Kidney (tissue), 14 donors: ENCODE data around the gene SIPA1L2. TPM values are rescaled to one million over a fixed set of nuclear protein-coding genes. Genes with fewer than 3 reads are reported as not detected.

ENCODE experiments used
- DNase-seq, 5 donors: peaks; one replicate each; pipeline ENCODE4 v3.0.0-alpha.2; 2013 to 2020
- FAIRE-seq: peaks from 2 replicates; lab custom pipeline; 2012; peaks lifted over from hg19 to GRCh38; lab: Jason Lieb, UNC
- H3K27ac ChIP-seq, 2 donors: one replicate each; pipeline ENCODE4 v1.7.0; 2013; ENCODE audit warnings: low read depth in 2 of 2, low read length in 2 of 2, inconsistent platforms in 1 of 2
- H3K27me3 ChIP-seq: one replicate; pipeline ENCODE4 v1.7.1; 2013; ENCODE audit warnings: low read length, inconsistent platforms; ENCODE audit not compliant: control insufficient read depth, insufficient read depth
- H3K36me3 ChIP-seq, 3 donors: one replicate each; pipeline versions ENCODE4 v1.7.0 to v1.7.1; 2013; ENCODE audit warnings: low read length in 3 of 3, control low read depth in 1 of 3, inconsistent platforms in 1 of 3; ENCODE audit not compliant: insufficient read depth in 3 of 3, control insufficient read depth in 2 of 3
- H3K4me1 ChIP-seq, 3 donors: one replicate each; pipeline versions ENCODE4 v1.7.0 to v1.7.1; 2013; ENCODE audit warnings: low read length in 3 of 3, inconsistent platforms in 1 of 3, low read depth in 1 of 3; ENCODE audit not compliant: control insufficient read depth in 2 of 3, insufficient read depth in 2 of 3
- H3K4me3 ChIP-seq, 3 donors: one replicate each; pipeline versions ENCODE4 v1.7.0 to v1.8.1; 2013; ENCODE audit warnings: low read length in 3 of 3, control low read depth in 1 of 3, inconsistent platforms in 1 of 3
- H3K9ac ChIP-seq, 3 donors: one replicate each; pipeline versions ENCODE4 v1.7.0 to v1.7.1; 2013; ENCODE audit warnings: low read length in 3 of 3, control low read depth in 1 of 3, inconsistent platforms in 1 of 3
- H3K9me3 ChIP-seq, 3 donors: one replicate each; pipeline versions ENCODE4 v1.7.0 to v1.7.1; 2013; ENCODE audit warnings: low read length in 3 of 3, control low read depth in 1 of 3, inconsistent platforms in 1 of 3; ENCODE audit not compliant: control insufficient read depth in 2 of 3, insufficient read depth in 1 of 3
- CTCF ChIP-seq: IDR thresholded peaks from 3 replicates; pipeline ENCODE4 v1.5.1; 2012; ENCODE audit warnings: mild to moderate bottlenecking, moderate library complexity, borderline replicate concordance; ENCODE audit not compliant: insufficient read depth; ENCODE audit errors: extremely low read depth
- intact Hi-C: fragments of 100-400 bp; cut with DNase I; formaldehyde crosslinking; loops from one replicate; pipeline ENCODE4 v1.11.1; 2022
- polyA plus RNA-seq: library from polyadenylated mRNA; stranded (reverse); fragments of 350-450 nt; fragmentation: Illumina TruSeq; extraction: RNeasy Lipid Tissue Mini Kit (QIAGEN cat#74804); gene quantifications from one replicate; pipeline ENCODE4 v1.2.3, GENCODE V29; 2014; ENCODE audit warnings: low read depth, low replicate concordance; ENCODE audit not compliant: insufficient read depth
- total RNA-seq: library from RNA; stranded (reverse); fragmentation: NEBNext Ultra II Directional; extraction: Animal tissue kit (Norgen Biotek cat#: 25700); gene quantifications from one replicate; pipeline ENCODE4 v1.2.1, GENCODE V29; 2021
- donor health status: control.
- donor health status: control.
- donor health status: control.
- donor health status: control.
- donor health status: control.
- donor health status: DM: yes; HTN: yes; CAD: no.
- donor health status: Normal renal cell carcinoma (clear cell type).

The SIPA1L2 gene
- total and polyA plus RNA-seq, 2 donors from 2014 or later: 4.0 to 20.2 TPM

GRCh38 chr1:232600424-232601258, 29.3 kb downstream of the SIPA1L2 start:
- DNase-seq: no peak
- no peak for FAIRE-seq
- Histone ChIP-seq H3K4me3 (no peak overlapping the region), H3K4me1 (peaks cover 0 to 13% (median 0%) of the 10 kb centered on the region in 3 donors), H3K27ac (no peak overlapping the region), H3K27me3 (no peaks in the 10 kb centered on the region), H3K36me3 (no peaks in the 10 kb centered on the region), H3K9ac (no peak overlapping the region), H3K9me3 (no peaks in the 10 kb centered on the region)
- intact Hi-C loops: no loop called here
- no peak for TF ChIP-seq CTCF

DNA sequence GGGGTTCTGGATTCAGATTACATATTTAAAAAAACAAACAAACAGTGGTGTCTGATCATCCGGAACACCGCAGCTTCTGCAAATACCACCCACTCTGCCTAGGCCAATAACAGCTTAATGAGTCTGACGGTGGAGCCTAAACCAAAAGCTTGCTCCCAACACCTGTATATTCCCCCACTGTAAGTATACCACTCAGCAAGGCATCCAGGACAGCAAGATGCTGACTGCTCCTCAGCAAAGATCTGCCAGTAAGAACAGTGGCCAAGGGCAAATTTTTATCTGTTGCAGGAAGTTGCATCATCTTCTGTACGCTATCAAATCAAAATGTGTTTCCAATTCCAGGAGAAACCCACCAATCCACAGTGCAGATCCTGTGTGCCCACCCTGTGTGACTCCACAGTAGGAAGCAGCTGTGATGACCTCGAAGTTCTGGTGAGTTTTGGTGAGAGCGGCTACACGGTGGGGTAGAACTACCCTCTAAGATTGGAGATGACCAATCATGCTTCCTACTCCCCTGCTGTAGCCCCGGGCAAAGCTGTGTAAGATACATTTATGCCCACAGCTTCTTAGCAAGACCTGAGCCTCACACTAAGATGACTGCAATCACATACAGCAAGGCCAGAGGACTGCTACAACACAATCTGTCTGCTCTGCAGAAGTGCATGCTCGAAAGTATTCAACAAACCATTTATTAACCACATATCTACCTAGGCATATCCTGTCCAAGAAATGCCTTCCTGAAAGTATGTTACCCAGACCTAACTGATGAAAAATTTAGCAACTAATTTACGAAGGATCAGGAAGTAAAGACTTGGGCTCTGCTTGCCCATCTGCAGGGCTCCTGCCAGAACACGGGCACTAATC, 30.5 kb downstream of the SIPA1L2 start:
- FAIRE-seq (no peak), DNase-seq (no peak)
- TF ChIP-seq CTCF: no peak
- Histone ChIP-seq H3K4me3 (no peak overlapping the region), H3K9me3 (no peaks in the 10 kb centered on the region), H3K36me3 (no peaks in the 10 kb centered on the region), H3K27me3 (no peaks in the 10 kb centered on the region), H3K4me1 (peaks cover 0 to 13% (median 0%) of the 10 kb centered on the region in 3 donors), H3K27ac (no peak overlapping the region), H3K9ac (no peak overlapping the region)
- intact Hi-C loops: no loop called here

- no peak for FAIRE-seq
- TF ChIP-seq CTCF: no peak
- Histone ChIP-seq H3K27me3 (no peaks in the 10 kb centered on the region), H3K9ac (no peak overlapping the region), H3K36me3 (no peaks in the 10 kb centered on the region), H3K4me3 (no peak overlapping the region), H3K9me3 (no peaks in the 10 kb centered on the region), H3K4me1 (peaks cover 0 to 13% (median 0%) of the 10 kb centered on the region in 3 donors), H3K27ac (no peak overlapping the region)
- intact Hi-C loops: no loop called here
- DNase-seq: no peak
Observed at GRCh38 chr1:232598837-232599177, 31.1 kb downstream of the SIPA1L2 start.
